Mesenteric fat pad (tissue), 1 donor: ENCODE data around the gene SP1. TPM values are rescaled to one million over a fixed set of nuclear protein-coding genes. Genes with fewer than 3 reads are reported as not detected.
"Not testable (repeated sequence)": the region's sequence is repeated elsewhere in the genome, so short reads cannot be mapped to it uniquely, and the experiment has no call there.

Source experiments
- DNase-seq: peaks from one replicate; pipeline ENCODE4 v3.0.0-alpha.2; 2020; ENCODE audit warnings: low spot score
- total RNA-seq: library from RNA; stranded (reverse); fragmentation: NEBNext Ultra II Directional; extraction: Animal tissue kit (Norgen Biotek cat#: 25700); gene quantifications from one replicate; pipeline ENCODE4 v1.2.1, GENCODE V29; 2021
- donor health status: DM: yes; HTN: yes; CAD: no.

Gene SP1
- total RNA-seq, 1 donor from 2014 or later: 60.5 TPM

DNA sequence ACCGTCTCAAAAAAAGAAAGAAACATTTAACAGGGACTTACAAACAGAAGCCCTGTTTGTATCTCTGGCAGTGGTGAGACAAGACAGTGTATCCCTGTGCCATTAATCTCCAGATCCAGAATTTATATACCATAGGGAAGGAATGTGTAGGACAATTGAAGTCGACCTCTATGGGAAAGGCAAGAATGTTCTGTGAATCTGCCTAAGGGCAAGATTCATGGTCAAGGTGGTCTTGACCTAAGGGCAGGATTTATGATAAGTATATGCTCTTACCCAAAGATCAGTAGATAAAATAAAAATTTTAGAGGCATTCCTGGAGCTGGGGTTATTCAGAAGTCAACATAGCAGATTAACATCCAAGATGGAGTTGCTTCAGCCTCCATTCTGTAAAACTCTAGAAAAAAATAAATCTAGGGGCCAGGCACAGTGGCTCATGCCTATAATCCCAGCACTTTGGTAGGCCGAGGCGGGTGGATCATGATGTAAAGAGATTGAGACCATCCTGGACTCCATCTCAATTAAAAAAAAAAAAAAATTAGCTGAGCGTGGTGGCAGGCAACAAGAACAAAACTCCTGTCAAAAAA, 21.0 kb upstream of the SP1 start:
- no peak for DNase-seq

DNA sequence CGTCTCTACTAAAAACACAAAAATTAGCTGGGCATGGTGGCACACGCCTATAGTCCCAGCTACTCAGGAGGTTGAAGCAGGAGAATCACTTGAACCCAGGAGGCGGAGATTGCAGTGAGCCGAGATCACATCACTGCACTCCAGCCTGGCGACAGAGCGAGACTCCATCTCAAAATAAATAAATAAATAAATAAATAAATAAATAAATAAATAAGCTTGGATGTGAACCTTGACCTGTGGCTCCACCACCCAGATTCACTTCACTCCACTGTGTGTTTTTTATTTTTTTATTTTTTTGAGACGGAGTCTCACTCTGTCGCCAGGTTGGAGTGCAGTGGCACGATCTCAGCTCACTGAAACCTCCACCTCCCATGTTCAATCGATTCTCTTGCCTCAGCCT, 18.3 kb upstream of the SP1 start:
- not testable (repeated sequence) for DNase-seq

DNA sequence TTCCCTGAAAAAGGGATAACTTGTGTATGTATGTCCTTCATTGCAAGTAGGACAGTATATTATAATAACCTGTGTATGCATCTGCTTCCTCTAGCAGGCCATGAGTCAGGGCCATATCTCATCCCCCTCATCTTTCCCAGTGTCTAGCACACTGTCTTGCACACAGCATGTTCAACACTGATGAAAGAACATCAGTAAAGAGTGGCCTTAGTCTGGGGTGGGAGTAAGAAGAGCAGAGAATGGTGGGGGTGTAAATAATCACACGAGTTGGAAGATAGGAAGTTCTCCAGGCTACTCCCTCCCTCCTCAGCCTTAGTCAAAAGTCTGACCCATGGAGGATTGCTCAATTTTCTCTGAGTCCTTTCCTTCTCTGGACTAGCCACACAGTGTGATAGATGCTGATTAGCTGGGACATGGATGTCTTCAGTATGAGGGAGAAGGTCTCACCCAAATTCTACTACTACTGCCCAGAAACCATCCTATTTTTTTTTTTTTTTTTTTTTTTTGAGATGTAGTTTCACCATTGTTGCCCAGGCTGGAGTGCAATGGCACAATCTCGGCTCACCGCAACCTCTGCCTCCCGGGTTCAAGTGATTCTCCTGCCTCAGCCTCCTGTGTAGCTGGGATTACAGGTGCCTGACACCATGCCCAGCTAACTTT, 14.6 kb upstream of the SP1 start:
- no peak for DNase-seq

DNA sequence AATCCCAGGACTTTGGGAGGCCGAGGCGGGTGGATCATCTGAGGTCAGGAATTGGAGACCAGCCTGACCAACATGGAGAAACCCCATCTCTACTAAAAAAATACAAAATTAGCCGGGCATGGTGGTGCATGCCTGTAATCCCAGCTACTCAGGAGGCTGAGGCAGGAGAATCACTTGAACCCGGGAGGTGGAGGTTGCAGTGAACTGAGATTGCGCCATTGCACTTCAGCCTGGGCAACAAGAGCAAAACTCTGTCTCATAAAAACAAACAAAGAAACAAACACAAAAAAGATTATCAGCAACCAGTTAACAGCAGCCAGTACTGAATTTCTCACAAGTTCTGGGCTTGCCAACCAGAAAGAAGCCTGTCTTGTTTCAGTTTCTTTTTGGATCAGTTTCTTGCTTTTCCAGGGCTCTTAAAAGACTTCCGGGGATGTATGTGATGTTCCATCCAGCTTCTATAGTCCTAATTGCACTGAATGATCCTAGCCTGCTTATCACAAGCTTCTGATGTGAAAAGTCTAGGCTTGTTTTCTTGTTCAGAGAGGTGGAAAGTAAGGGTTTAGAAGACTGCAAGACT, 6.3 kb upstream of the SP1 start:
- not testable (repeated sequence) for DNase-seq

DNA sequence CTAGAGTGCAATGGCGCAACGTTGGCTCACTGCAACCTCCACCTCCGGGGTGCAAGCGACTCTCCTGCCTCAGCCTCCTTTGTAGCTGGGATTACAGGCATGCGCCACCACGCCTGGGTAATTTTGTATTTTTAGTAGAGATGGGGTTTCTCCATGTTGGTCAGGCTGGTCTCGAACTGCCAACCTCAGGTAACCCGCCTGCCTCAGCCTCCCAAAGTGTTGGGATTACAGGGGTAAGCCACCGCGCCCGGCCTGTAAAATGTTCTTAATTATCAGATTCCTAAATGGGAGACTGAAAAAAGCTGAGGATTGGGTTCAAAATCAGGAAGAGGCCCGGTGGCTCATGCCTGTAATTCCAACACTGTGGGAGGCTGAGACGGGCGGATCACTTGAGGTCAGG, 5.7 kb upstream of the SP1 start:
- not testable (repeated sequence) for DNase-seq

DNA sequence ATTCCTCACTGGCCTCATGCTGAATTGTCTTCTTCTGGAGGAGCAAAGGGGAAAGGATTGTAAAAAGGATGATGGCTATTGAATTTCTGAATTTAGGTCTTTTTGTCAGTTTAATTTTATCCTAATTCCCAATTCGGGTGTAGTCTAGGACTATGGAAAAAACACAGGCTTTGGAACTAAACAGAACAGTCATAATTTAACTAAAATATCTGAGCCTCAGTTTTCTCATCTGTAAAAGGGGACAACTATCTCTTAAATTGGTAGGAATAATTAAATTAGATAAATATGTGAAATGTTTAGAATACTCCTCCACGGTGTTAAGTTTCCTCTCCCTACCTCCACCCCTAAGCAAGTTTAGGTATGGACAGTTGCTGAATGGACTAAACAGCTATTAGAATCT, 3.2 kb upstream of the SP1 start:
- DNase-seq: no peak

DNA sequence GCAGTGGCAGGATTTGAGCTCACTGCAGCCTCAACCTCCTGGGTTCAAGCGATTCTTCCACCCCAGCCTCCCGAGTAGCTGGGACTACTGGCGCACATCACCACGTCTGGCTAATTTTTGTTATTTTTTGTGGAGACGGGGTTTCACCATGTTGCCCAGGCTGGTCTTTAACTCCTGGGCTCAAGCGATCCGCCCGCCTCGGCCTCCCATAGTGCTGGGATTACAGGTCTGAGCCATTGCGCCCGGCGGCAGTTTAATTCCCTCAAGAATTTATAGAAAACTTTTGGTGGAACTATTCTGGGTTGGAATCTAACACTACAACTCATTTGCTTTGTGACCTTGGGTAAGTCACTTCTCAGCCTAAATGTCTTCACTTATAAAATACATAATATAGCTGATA, 1.8 kb upstream of the SP1 start:
- DNase-seq: no peak

DNA sequence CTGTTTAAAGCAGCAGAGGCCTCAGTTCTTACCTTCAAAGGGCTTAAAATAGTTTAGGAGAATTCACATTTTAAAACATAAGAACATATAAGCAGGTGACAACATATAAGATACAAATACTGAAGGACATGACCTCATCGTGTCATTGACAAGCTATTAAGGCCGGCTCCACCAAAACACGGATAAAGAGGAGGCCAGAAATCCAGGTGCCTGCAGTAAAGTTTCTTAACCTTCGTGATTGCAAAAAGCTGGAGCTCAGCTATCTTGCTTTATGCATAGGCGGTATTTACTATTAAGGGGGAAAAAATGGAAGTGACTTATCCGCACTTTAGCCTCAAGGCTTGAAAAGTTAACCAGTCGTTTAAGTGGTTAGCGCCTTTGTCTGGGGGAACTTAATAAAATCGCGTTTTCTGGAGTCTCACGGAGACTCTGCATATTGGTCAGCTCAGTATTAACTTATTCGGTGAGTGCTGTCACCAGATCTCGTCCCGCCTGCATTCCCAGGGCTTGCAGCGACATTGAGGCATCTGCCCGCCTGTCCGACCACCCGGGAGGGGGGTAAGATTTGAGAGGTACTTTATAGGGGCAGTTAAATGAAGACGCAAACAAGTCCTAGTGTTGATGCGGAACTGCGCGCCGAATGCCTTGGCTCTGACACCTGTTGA, 1.1 kb upstream of the SP1 start:
- no peak for DNase-seq

DNA sequence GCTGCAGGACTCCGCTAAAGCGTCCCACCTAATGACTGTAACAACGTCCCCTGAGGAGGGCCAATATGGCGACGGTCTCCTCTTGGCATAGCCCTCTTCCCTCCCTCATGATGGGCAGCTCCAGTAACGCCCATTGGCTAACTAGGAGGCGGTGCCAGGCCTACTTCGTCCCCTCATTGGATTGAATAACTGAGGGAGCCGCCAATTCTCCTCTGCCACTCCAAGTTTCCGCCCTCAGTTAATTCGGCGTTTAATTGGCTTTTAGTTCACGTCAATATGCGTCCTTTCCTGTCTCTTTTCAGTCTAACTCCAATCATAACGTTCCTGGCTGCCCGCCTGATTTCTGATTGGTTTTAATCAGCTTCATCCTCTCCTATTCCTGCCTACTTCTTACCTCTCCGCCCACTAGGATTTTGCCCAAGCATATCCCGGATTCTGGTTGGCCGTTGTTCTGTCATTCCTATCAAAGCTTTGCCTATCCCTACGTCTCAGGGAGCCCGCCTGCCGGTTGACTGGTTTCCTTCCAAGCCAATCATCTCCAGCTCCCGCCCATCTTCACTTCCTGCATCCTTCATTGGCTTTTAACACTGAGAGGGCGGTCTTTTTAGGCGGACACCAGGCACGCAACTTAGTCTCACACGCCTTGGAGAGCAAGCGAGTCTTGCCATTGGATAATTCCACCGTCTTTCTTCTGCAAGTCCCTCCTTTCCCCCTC, 430 bp upstream of the SP1 start:
- peak; percentile 96 for DNase-seq

DNA sequence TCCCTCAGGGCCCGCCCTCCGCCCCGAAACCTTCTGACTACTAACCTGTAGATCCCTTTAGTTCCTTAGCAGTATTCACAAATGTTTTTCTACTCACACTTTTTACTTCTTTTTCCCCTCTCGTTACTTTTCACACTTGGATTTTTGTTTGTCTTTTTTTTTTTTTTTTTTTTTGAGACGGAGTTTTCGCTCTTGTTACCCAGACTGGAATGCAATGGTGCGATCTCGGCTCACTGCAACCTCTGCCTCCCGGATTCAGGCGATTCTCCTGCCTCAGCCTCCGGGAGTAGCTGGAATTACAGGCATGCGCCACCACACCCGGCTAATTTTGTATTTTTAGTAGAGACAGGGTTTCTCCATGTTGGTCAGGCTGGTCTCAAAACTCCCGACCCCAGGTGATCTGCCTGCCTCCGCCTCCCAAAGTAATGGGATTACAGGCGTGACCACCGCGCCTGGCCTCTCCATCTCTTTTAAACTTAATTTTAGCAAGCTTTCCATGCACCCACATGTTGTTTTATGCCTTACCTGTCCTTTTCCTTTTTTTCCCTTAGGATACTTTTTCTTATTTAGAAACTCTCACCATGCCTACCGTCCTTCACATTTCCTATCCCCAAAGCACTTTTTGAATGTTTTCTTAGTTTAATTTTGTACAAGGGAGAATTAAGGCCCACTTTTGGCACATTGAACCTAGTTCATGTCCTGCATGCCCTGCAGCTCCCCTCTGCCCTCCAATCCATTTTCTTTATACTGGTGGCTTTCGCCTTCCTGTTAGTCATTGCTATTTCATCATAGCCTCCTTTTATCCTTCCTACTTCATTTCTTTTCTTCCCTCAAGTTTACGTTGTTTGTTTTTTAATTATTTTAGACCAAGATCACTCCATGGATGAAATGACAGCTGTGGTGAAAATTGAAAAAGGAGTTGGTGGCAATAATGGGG, 1.1 kb downstream of the SP1 start:
- DNase-seq: no peak

DNA sequence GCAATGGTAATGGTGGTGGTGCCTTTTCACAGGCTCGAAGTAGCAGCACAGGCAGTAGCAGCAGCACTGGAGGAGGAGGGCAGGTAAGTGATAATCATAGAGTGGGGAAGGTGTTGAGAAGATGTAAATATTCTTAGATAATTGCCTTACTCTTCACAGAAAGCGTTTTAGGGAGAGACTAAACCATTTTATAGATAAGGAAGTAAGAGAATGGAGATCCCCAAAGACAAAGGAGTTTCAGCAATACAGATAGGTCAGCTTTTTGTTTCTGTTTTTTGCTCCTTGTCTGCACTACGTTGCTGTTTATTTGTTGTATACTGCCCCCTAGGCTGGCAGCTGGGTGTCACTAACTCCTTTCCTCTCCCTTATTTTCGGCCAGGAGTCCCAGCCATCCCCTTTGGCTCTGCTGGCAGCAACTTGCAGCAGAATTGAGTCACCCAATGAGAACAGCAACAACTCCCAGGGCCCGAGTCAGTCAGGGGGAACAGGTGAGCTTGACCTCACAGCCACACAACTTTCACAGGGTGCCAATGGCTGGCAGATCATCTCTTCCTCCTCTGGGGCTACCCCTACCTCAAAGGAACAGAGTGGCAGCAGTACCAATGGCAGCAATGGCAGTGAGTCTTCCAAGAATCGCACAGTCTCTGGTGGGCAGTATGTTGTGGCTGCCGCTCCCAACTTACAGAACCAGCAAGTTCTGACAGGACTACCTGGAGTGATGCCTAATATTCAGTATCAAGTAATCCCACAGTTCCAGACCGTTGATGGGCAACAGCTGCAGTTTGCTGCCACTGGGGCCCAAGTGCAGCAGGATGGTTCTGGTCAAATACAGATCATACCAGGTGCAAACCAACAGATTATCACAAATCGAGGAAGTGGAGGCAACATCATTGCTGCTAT, 2.0 kb downstream of the SP1 start:
- DNase-seq: no peak

DNA sequence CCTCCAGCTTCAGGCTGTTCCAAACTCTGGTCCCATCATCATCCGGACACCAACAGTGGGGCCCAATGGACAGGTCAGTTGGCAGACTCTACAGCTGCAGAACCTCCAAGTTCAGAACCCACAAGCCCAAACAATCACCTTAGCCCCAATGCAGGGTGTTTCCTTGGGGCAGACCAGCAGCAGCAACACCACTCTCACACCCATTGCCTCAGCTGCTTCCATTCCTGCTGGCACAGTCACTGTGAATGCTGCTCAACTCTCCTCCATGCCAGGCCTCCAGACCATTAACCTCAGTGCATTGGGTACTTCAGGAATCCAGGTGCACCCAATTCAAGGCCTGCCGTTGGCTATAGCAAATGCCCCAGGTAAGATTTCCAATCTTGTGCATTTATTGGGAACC, 3.3 kb downstream of the SP1 start:
- DNase-seq: no peak

DNA sequence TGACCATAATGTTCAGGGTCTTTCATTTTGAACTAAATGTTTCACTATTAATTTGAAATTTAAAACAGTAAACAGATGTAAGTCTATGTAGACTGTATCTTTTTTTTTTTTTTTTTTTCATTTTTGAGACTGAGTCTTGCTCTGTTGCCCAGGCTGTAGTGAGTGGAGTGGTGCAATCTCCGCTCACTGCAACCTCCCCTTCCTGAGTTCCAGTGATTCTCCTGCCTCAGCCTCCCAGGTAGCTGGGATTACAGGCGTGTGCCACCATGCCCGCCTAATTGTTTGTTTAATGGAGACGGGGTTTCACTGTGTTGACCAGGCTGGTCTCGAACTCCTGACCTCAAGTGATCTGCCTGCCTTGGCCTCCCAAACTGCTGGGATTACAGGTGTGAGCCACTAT, 6.4 kb downstream of the SP1 start:
- peak; percentile 1 for DNase-seq

DNA sequence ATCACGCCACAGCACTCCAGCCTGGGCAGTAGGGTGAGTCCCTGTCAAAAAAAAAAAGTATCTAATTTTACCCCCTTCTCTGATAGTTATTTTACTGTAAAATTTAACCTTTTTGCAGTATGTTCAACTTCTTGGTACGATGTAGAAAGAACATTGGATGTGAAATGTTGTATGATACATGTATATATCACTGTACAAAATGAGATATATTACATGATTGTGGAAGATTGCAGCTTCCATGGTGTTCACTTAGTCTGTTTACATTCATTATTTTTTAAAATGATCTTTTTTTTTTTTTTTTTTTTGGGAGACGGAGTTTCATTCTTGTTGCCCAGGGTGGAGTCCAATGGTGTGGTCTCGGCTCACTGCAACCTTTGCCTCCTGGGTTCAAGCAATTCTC, 9.0 kb downstream of the SP1 start:
- no peak for DNase-seq

DNA sequence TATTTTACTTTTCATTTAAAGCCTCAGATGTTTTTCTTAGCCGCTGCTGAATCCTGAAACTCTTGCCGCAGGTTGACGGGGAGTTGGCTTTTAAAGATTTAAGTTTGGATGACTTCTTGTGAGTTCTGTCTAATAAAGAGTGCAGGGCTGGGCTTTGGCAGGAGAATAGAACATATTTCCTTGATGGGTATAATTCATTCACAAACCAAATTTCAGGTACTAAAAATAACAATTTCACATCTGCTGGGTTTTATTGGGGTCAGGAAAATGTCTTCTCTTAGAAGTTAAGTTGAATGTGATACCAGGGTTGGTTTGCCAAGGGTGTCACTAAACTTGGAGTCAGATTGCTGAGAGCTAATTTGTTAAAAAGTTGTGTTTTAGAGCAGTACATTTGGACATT, 9.7 kb downstream of the SP1 start:
- DNase-seq: peak; percentile 0

DNA sequence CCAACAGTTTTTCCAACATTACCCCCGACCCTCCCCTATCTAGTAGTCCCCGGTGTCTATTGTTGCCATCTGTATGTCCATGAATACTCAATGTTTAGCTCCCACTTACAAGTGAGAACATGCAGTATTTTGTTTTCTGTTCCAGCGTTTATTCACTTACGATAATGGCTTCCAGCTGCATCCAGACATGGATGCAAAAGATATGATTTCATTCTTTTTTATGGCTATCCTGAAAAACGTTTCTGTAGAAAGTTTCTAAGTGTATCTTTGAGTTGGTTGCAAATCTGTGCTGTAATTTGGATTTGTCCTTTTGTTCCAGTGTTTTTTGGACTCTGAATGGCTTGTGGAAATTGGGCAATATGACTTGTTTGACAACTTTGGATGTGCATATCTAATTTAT, 11.7 kb downstream of the SP1 start:
- no peak for DNase-seq

DNA sequence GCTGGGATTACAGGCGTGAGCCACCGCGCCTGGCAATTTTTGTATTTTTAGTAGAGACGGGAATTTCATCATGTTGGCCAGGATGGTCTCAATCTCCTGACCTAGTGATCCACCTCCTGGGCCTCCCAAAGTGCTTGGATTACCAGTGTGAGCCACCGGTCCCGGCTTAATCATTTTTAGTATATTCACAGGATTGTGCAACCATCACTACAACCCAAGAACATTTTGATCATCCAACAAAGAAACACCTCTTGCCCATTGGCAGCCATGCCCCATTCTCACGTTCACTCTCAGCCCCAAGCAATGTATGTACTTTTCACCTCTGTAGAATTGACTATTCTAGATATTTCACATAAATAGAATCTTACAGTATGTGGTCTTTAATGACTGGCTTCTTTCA, 19.9 kb downstream of the SP1 start:
- DNase-seq: peak; percentile 22

DNA sequence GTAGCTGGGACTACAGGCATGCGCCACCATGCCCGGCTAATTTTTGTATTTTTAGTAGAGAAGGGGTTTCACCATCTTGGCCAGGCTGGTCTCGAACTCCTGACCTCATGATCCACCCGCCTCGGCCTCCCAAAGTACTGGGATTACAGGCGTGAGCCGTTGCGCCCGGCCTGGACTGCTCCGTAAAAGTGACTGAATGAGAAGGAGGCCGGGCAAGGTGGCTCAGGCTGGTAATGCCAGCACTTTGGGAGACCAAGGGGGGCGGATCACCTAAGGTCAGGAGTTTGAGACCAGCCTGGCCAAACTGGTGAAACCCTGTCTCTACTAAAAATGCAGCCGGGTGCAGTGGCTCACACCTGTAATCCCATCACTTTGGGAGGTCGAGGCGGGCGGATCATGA, 22.4 kb downstream of the SP1 start:
- peak; percentile 74 for DNase-seq

DNA sequence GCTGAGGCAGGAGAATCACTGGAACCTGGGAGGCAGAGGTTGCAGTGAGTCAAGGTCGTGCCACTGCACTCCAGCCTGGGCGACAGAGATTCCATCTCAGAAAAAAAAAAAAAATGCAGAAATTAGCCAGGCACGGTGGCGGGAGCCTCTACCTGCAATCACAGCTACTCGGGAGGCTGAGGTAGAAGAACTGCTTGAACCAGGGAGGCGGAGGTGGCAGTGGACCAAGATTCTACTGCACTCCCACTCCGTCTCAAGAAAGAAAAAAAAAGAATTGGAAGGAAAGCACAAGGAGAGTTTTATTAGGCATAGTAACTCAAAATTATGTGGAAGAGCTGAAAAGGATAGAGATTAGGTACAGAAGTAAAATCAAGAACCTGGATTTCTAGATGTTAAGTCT, 22.9 kb downstream of the SP1 start:
- peak; percentile 12 for DNase-seq

DNA sequence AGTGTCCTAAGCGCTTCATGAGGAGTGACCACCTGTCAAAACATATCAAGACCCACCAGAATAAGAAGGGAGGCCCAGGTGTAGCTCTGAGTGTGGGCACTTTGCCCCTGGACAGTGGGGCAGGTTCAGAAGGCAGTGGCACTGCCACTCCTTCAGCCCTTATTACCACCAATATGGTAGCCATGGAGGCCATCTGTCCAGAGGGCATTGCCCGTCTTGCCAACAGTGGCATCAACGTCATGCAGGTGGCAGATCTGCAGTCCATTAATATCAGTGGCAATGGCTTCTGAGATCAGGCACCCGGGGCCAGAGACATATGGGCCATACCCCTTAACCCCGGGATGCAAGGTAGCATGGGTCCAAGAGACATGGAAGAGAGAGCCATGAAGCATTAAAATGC, 31.0 kb downstream of the SP1 start:
- DNase-seq: peak; percentile 35
